ENCODE data around the gene RTN4RL2. TPM values are rescaled to one million over a fixed set of nuclear protein-coding genes. Genes with fewer than 3 reads are reported as not detected.

Gene RTN4RL2
- total and polyA plus RNA-seq, 10 of the 15 experiments (the other 5 are each of a cell fraction or from before 2014, with no cell fraction given): 0.14 to 1.1 (median 0.52) TPM; not detected in 4

- H3K9me3 ChIP-seq (replicated peaks; ENCODE audit: control insufficient read depth, insufficient read depth, low read length): no peaks in the 10 kb centered on the region
- 0% methylated on average over 5 of the region's 5 CpGs for WGBS (ENCODE audit: insufficient coverage, insufficient replicate concordance, low lambda C conversion rate, missing lambda C conversion rate)
- peak overlapping the region; percentile 86 for H3K4me2 ChIP-seq (ENCODE audit: control insufficient read depth, insufficient read depth)
- ATAC-seq: peak; percentile 53
- peak; percentile 73; the same call in 1 of the 2 replicates for TF ChIP-seq RELB (IDR thresholded peaks at IDR 0.05; ENCODE audit: low read depth)
- TF ChIP-seq RUNX3 (IDR thresholded peaks at IDR 0.05; ENCODE audit: low read length): peak; percentile 24; the same call in 1 of the 2 replicates
- TF ChIP-seq MEF2B (IDR thresholded peaks at IDR 0.05; ENCODE audit: partially characterized antibody, poor library complexity, severe bottlenecking): peak; percentile 78
- no peak for TF ChIP-seq TCF7 (IDR thresholded peaks at IDR 0.05; ENCODE audit: borderline replicate concordance)
- TF ChIP-seq IKZF2 (IDR thresholded peaks at IDR 0.05): peak; percentile 25 to 59; a peak in 2 of 4 replicates
- 0 out of 2 replicates have a peak, but pooled peaks have one; percentile 18 for TF ChIP-seq MTA2 (IDR thresholded peaks at IDR 0.05; ENCODE audit: low read depth)
- no peak for TF ChIP-seq CREB1 (IDR thresholded peaks at IDR 0.05; ENCODE audit: low read depth)
- no peak for TF ChIP-seq RFX5 (IDR thresholded peaks at IDR 0.05; ENCODE audit: low read depth, low read length)
- H3K27me3 ChIP-seq (replicated peaks in 1 of 2; ENCODE audit: control insufficient read depth in 2 of 2, insufficient read depth in 2 of 2, low read length in 1 of 2): no peaks in the 10 kb centered on the region
- no peak for FAIRE-seq
- H3K79me2 ChIP-seq (ENCODE audit: control insufficient read depth, insufficient read depth, low read length): no peaks in the 10 kb centered on the region
- POLR2A ChIA-PET: no interaction called here
- no TSS peak for BruUV-seq (replicated peaks)
- CTCF ChIA-PET: interaction anchor here (1.1 to 9.4 kb wide), 11 partner anchors 8 to 166 kb away, joined by 3 to 321 read pairs (median 6); partner anchors contain the start of genes RTN4RL2, TIMM10 and UBE2L6
- in situ Hi-C loops (cut with MboI) (loop anchor here (25.0 kb wide), 1 partner anchor 638 kb away; no protein-coding TSS in a partner anchor), intact Hi-C loops (cut with micrococcal nuclease; ENCODE audit: unreplicated experiment) (loop anchor here (2.0 to 5.0 kb wide), 2 partner anchors 48 to 131 kb away; partner anchors contain the start of gene SLC43A3)
- peak overlapping the region; percentile 64 for H3K9ac ChIP-seq (ENCODE audit: control insufficient read depth, insufficient read depth, low read length)
- H3K36me3 ChIP-seq (ENCODE audit: control insufficient read depth in 2 of 2, insufficient read depth in 2 of 2, low read length in 1 of 2): no peaks in the 10 kb centered on the region
- peaks cover 24% of the 10 kb centered on the region for H3K4me1 ChIP-seq (ENCODE audit: control insufficient read depth, insufficient read depth, low read length)
- peak overlapping the region; percentile 57 for H3K4me3 ChIP-seq
- DNase-seq (ENCODE audit: low read depth, low spot score): no peak
- SMC1A ChIA-PET (ENCODE audit: uncharacterized antibody, unreplicated experiment): interaction anchor here (1.0 to 1.8 kb wide), 3 partner anchors 8 to 49 kb away, joined by 4 to 6 read pairs (median 4); no protein-coding TSS in a partner anchor
- H3K27ac ChIP-seq (ENCODE audit: control insufficient read depth, insufficient read depth): peak overlapping the region; percentile 55
- RAD21 ChIA-PET (ENCODE audit: unreplicated experiment): interaction anchor here (1.2 to 3.5 kb wide), 4 partner anchors 15 to 52 kb away, joined by 4 to 11 read pairs (median 8); partner anchors contain the start of gene RTN4RL2
- H2AFZ ChIP-seq (ENCODE audit: control insufficient read depth, low read depth, low read length): peak overlapping the region; percentile 73
- no peaks in the 10 kb centered on the region for H4K20me1 ChIP-seq (ENCODE audit: control insufficient read depth, insufficient read depth)
These were observed 15.3 kb downstream of the RTN4RL2 start for GRCh38 chr11:57475671-57476046.

Measured in GM12878 (cell line).